H1 (cell line): ENCODE measurements around the gene CHPF. TPM values are rescaled to one million over a fixed set of nuclear protein-coding genes. Genes with fewer than 3 reads are reported as not detected.

Experiments used
- CTCF ChIA-PET: fragments of 300-600 bp; sonication (Branson Sonifier 250); formaldehyde crosslinking; loops from one replicate; lab custom pipeline; 2021; ENCODE audit not compliant: partially characterized antibody; lab: Charles Lee
- POLR2A ChIA-PET: fragments of 300-600 bp; sonication (Branson Sonifier 250); formaldehyde crosslinking; loops from one replicate; lab custom pipeline; 2021; ENCODE audit warnings: inconsistent platforms; ENCODE audit not compliant: partially characterized antibody; lab: Charles Lee
- DNase-seq, 2 experiments: peaks; one replicate each; pipeline versions ENCODE4 v3.0.0 to v3.0.0-alpha.2; 2010 to 2022; ENCODE audit warnings: low spot score in 2 of 2, low read depth in 1 of 2, mixed read lengths in 1 of 2
- FAIRE-seq: peaks from 2 replicates; lab custom pipeline; 2011; peaks lifted over from hg19 to GRCh38; lab: Jason Lieb, UNC
- H2AFZ ChIP-seq: 2 replicates; pipeline ENCODE4 v1.8.1; 2012; ENCODE audit warnings: low read length, inconsistent platforms
- H2AK5ac ChIP-seq: 2 replicates; pipeline ENCODE4 v1.6.1; 2013; ENCODE audit warnings: low read depth, low read length
- H2BK120ac ChIP-seq: replicated peaks from 2 replicates; pipeline ENCODE3; 2013; ENCODE audit warnings: low read depth, low read length, inconsistent platforms
- H2BK12ac ChIP-seq: 2 replicates; pipeline ENCODE4 v1.6.1; 2013; ENCODE audit warnings: low read depth, low read length
- H2BK15ac ChIP-seq: 2 replicates; pipeline ENCODE4 v1.6.1; 2013; ENCODE audit warnings: low read length
- H2BK20ac ChIP-seq: 2 replicates; pipeline ENCODE4 v1.6.1; 2013; ENCODE audit warnings: low read length
- H2BK5ac ChIP-seq: 2 replicates; pipeline ENCODE4 v1.6.1; 2013; ENCODE audit warnings: low read depth, low read length
- H3K14ac ChIP-seq: 2 replicates; pipeline ENCODE4 v1.6.1; 2013; ENCODE audit warnings: inconsistent platforms; ENCODE audit not compliant: insufficient read length
- H3K18ac ChIP-seq: 2 replicates; pipeline ENCODE4 v1.6.1; 2013; ENCODE audit warnings: low read length; ENCODE audit errors: extremely low read depth
- H3K23ac ChIP-seq: 2 replicates; pipeline ENCODE4 v1.6.1; 2013; ENCODE audit warnings: inconsistent platforms; ENCODE audit not compliant: insufficient read length
- H3K23me2 ChIP-seq: 2 replicates; pipeline ENCODE4 v1.6.1; 2013; ENCODE audit warnings: low read depth, low read length
- H3K27ac ChIP-seq: 2 replicates; pipeline ENCODE4 v1.6.1; 2011; ENCODE audit warnings: low read depth, low read length, inconsistent platforms
- H3K27me3 ChIP-seq, 4 experiments: replicated peaks in 1 of 4; 1 replicate in 1 of 4; 2 replicates in 3 of 4; pipeline versions ENCODE4 v1.6.1 to v1.8.1; 2011 to 2013; ENCODE audit warnings: low read length in 3 of 4, mild to moderate bottlenecking in 3 of 4, inconsistent platforms in 2 of 4, mixed read lengths in 2 of 4, moderate library complexity in 1 of 4; ENCODE audit not compliant: control insufficient read depth in 3 of 4, insufficient read depth in 3 of 4; ENCODE audit errors: extremely low read depth in 1 of 4
- H3K36me3 ChIP-seq, 4 experiments: 2 replicates each; pipeline versions ENCODE4 v1.6.1 to v1.8.1; 2011 to 2013; ENCODE audit warnings: mild to moderate bottlenecking in 4 of 4, low read length in 3 of 4, moderate library complexity in 2 of 4, control low read depth in 1 of 4, inconsistent platforms in 1 of 4; ENCODE audit not compliant: insufficient read depth in 4 of 4, control insufficient read depth in 2 of 4
- H3K4ac ChIP-seq: replicated peaks from 2 replicates; pipeline ENCODE3; 2013; ENCODE audit warnings: low read length, low read depth, mixed read lengths, inconsistent platforms; ENCODE audit not compliant: insufficient read length
- H3K4me1 ChIP-seq, 4 experiments: replicated peaks in 1 of 4; 1 replicate in 1 of 4; 2 replicates in 3 of 4; pipeline versions ENCODE4 v1.6.1 to v1.8.1; 2011 to 2013; ENCODE audit warnings: low read length in 3 of 4, inconsistent platforms in 2 of 4, mixed read lengths in 1 of 4; ENCODE audit not compliant: insufficient read depth in 4 of 4, control insufficient read depth in 3 of 4
- H3K4me2 ChIP-seq, 2 experiments: 2 replicates each; pipeline versions ENCODE4 v1.6.1 to v1.8.1; 2011 to 2013; ENCODE audit warnings: low read depth in 2 of 2, low read length in 2 of 2, control low read depth in 1 of 2, inconsistent platforms in 1 of 2, mild to moderate bottlenecking in 1 of 2; ENCODE audit not compliant: insufficient read depth in 1 of 2
- H3K4me3 ChIP-seq, 4 experiments: fragments of 200-600, 300-600 bp in 1 of 4; sonication (generic), shearing (Covaris generic), sonication (Bioruptor Twin) in 1 of 4; 2 replicates each; pipeline versions ENCODE4 v1.5.1 to v1.8.1; 2011 to 2016; ENCODE audit warnings: low read length in 4 of 4, low read depth in 3 of 4, control low read depth in 2 of 4, inconsistent platforms in 2 of 4, mild to moderate bottlenecking in 2 of 4, mixed read lengths in 1 of 4, moderate library complexity in 1 of 4; ENCODE audit not compliant: insufficient read depth in 2 of 4; ENCODE audit errors: extremely low read depth in 1 of 4
- H3K56ac ChIP-seq: replicated peaks from 2 replicates; pipeline ENCODE3; 2013; ENCODE audit warnings: low read depth, mild to moderate bottlenecking, mixed read lengths, low read length, inconsistent platforms; ENCODE audit not compliant: insufficient read length
- H3K79me1 ChIP-seq: 2 replicates; pipeline ENCODE4 v1.6.1; 2013; ENCODE audit warnings: low read depth, low read length, control low read depth
- H3K79me2 ChIP-seq, 2 experiments: 2 replicates each; pipeline versions ENCODE4 v1.6.1 to v1.8.1; 2012 to 2013; ENCODE audit warnings: low read length in 2 of 2, mild to moderate bottlenecking in 2 of 2, inconsistent platforms in 1 of 2; ENCODE audit not compliant: insufficient read depth in 2 of 2, control insufficient read depth in 1 of 2
- H3K9ac ChIP-seq, 4 experiments: replicated peaks in 1 of 4; 1 replicate in 1 of 4; 2 replicates in 3 of 4; pipeline versions ENCODE4 v1.6.1 to v1.8.1; 2011 to 2013; ENCODE audit warnings: low read depth in 3 of 4, low read length in 3 of 4, control low read depth in 2 of 4, mild to moderate bottlenecking in 2 of 4, moderate library complexity in 2 of 4, inconsistent platforms in 1 of 4; ENCODE audit errors: extremely low read depth in 1 of 4
- H3K9me3 ChIP-seq, 2 experiments: 2 replicates each; pipeline versions ENCODE4 v1.6.1 to v1.8.1; 2012 to 2013; ENCODE audit warnings: mild to moderate bottlenecking in 2 of 2, moderate library complexity in 2 of 2, control low read depth in 1 of 2, inconsistent platforms in 1 of 2, low read depth in 1 of 2, low read length in 1 of 2, mixed read lengths in 1 of 2; ENCODE audit not compliant: insufficient read depth in 2 of 2
- H4K20me1 ChIP-seq, 2 experiments: replicated peaks in 1 of 2; 2 replicates each; pipeline versions ENCODE3 to v1.8.1; 2011 to 2013; ENCODE audit warnings: inconsistent platforms in 2 of 2, low read length in 2 of 2, mild to moderate bottlenecking in 1 of 2; ENCODE audit not compliant: insufficient read depth in 2 of 2, control insufficient read depth in 1 of 2
- H4K5ac ChIP-seq: 2 replicates; pipeline ENCODE4 v1.6.1; 2013; ENCODE audit warnings: low read length, low read depth, mixed read lengths, inconsistent platforms; ENCODE audit not compliant: insufficient read length
- H4K8ac ChIP-seq: 2 replicates; pipeline ENCODE4 v1.8.0; 2013; ENCODE audit warnings: mild to moderate bottlenecking, moderate library complexity, low read length, inconsistent platforms; ENCODE audit not compliant: insufficient read depth; ENCODE audit errors: extremely low read depth
- H4K91ac ChIP-seq: replicated peaks from 2 replicates; pipeline ENCODE3; 2013; ENCODE audit warnings: low read length, mixed read lengths, inconsistent platforms; ENCODE audit not compliant: insufficient read length
- ASH2L ChIP-seq: fragments of 200-600, 300-600 bp; sonication (generic); IDR thresholded peaks from one replicate; pipeline ENCODE4 v1.7.1; 2017; ENCODE audit warnings: low read length
- SP4 ChIP-seq: IDR thresholded peaks from 2 replicates; pipeline ENCODE4 v1.6.1; 2012; ENCODE audit warnings: low read length, inconsistent platforms
- WGBS, 2 experiments: shearing (Covaris generic) in 1 of 2; methylation state at CpG; one replicate each; pipeline versions ENCODE4 v1.1.6 to v1.1.7; 2013 to 2015; ENCODE audit warnings: low lambda C conversion rate in 2 of 2, mixed read lengths in 2 of 2, inconsistent platforms in 1 of 2, low coverage in 1 of 2, missing lambda C conversion rate in 1 of 2; ENCODE audit not compliant: insufficient replicate concordance in 2 of 2, insufficient coverage in 1 of 2, insufficient read length in 1 of 2; ENCODE audit errors: extremely low coverage in 1 of 2, missing lambda C conversion rate in 1 of 2; 5-methylcytosine and 5-hydroxymethylcytosine counted together
- polyA plus RNA-seq, 7 experiments: library from polyadenylated mRNA; depleted of rRNA in 3 of 7; stranded (reverse) in 5 of 7; unstranded in 2 of 7; fragments of >200 nt in 5 of 7; fragments of 200-250 nt in 2 of 7; gene quantifications; 1 replicate in 5 of 7; 2 replicates in 1 of 7; 4 replicates in 1 of 7; pipeline versions ENCODE4 v1.2.1 to v1.2.3, GENCODE V29; 2011 to 2013; ENCODE audit warnings: missing spikeins in 2 of 7, mixed read lengths in 2 of 7
- total RNA-seq: library from RNA; stranded (reverse); fragmentation: NEBNext Ultra II Directional; extraction: Animal tissue kit (Norgen Biotek cat#: 25700); gene quantifications from 2 replicates; pipeline ENCODE4 v1.2.1, GENCODE V29; 2021

Gene CHPF
- total and polyA plus RNA-seq, 2 of the 8 experiments (the other 6 are each of a cell fraction or from before 2014, with no cell fraction given), result 62.9 to 67.3 TPM

DNA sequence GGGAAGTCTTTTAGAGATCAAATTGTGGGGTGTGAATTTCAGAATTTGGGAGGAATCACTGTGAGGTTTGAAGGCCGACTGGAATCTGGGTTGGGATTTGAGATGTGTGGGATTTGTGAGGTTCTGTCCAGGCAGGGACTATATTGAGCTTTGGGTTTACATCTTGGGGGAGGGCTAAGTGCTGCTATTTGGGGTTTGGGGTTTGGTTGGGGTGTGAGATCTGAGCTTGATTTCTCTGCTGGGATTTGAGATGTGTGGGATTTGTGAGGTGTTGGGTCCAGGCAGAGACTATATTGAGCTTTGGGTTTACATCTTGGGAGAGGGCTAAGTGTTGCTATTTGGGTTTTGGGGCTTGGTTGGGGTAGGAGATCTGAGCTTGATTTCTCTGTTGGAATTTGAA lies 44.1 kb downstream of the CHPF start:
- Histone ChIP-seq H3K79me2 (no peaks in the 10 kb centered on the region), H2AFZ (no peak overlapping the region), H3K56ac (peak overlapping the region; percentile 1), H3K4me2 (peak overlapping the region; percentile 97 to 99), H3K27ac (no peak overlapping the region), H3K9me3 (no peaks in the 10 kb centered on the region), H3K14ac (no peak overlapping the region), H3K4me1 (peaks cover 9 to 41% (median 21%) of the 10 kb centered on the region in 4 experiments), H4K8ac (no peak overlapping the region), H3K9ac (no peak overlapping the region; a peak in 1 of 7 replicates), H3K36me3 (peaks cover 0 to 7% (median 0%) of the 10 kb centered on the region in 4 experiments; a peak in 2 of 8 replicates), H3K79me1 (no peaks in the 10 kb centered on the region; the same call in 1 of the 2 replicates), H3K23ac (no peak overlapping the region), H3K18ac (no peak overlapping the region), H2BK20ac (0 out of 2 replicates have a peak overlapping the region, but pooled peaks have one; percentile 13), H3K4ac (no peak overlapping the region), H2AK5ac (no peak overlapping the region; the same call in 1 of the 2 replicates), H2BK12ac (no peak overlapping the region), H3K23me2 (peaks cover 24% of the 10 kb centered on the region), H2BK120ac (no peak overlapping the region), H3K4me3 (peak overlapping the region in 3 of 4 experiments; percentile 59 to 72 (median 71); a peak in 5 of 8 replicates), H4K20me1 (no peaks in the 10 kb centered on the region), H2BK15ac (no peak overlapping the region), H2BK5ac (no peak overlapping the region), H4K5ac (no peak overlapping the region), H4K91ac (no peak overlapping the region), H3K27me3 (peaks cover 20 to 35% (median 28%) of the 10 kb centered on the region in 4 experiments)
- FAIRE-seq (no peak), DNase-seq (no peak)
- ChIA-PET CTCF (interaction anchor here (0.7 to 113.1 kb wide), 7 partner anchors 10 to 1174 kb away, joined by 3 to 7248 read pairs (median 5); partner anchors contain the start of genes ASIC4, CHPF, DES and GMPPA), POLR2A (interaction anchor here (0.7 to 19.9 kb wide), 9 partner anchors 9 to 127 kb away, joined by 3 to 216 read pairs (median 7); partner anchors contain the start of gene ASIC4)
- 80% methylated on average over 1 of the region's 1 CpG; no CpG with 5 or more reads in 1 of the 2 experiments for WGBS, 2 experiments
- TF ChIP-seq SP4 (no peak), ASH2L (no peak)
